ENCODE measurements around the gene HOXB9.

- TF ChIP-seq, protein P1, sequence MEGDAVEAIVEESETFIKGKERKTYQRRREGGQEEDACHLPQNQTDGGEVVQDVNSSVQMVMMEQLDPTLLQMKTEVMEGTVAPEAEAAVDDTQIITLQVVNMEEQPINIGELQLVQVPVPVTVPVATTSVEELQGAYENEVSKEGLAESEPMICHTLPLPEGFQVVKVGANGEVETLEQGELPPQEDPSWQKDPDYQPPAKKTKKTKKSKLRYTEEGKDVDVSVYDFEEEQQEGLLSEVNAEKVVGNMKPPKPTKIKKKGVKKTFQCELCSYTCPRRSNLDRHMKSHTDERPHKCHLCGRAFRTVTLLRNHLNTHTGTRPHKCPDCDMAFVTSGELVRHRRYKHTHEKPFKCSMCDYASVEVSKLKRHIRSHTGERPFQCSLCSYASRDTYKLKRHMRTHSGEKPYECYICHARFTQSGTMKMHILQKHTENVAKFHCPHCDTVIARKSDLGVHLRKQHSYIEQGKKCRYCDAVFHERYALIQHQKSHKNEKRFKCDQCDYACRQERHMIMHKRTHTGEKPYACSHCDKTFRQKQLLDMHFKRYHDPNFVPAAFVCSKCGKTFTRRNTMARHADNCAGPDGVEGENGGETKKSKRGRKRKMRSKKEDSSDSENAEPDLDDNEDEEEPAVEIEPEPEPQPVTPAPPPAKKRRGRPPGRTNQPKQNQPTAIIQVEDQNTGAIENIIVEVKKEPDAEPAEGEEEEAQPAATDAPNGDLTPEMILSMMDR (IDR thresholded peaks at IDR 0.05; ENCODE audit: insufficient read depth, low read depth, low read length): no peak
- TF ChIP-seq EZH2 (IDR thresholded peaks at IDR 0.05; ENCODE audit: insufficient read depth, low read length): peak; percentile 95
These were observed 8.5 kb downstream of the HOXB9 start for GRCh38 chr17:48617471-48618255.

Data from astrocyte (in vitro differentiated cells and primary cell).